ENCODE results near the gene MGAM2. TPM values are rescaled to one million over a fixed set of nuclear protein-coding genes. Genes with fewer than 3 reads are reported as not detected.

MGAM2 gene
- total RNA-seq (2016; rRNA removed; fragmentation: Illumina TruSeq; extraction: Trizol) (not detected in 2 replicates), polyA plus RNA-seq (2011; rRNA removed) (0.21 and 0.29 TPM in 2 replicates), polyA minus RNA-seq (2011; rRNA and poly(A)+ RNA removed; ENCODE audit: low replicate concordance) (0.12 TPM in 1 of 2 replicates, not detected in the other), Bru-seq, nascent RNA (percentile 16 among the genes with signal in this experiment), BruChase-seq, experiment 1, labeled RNA remaining after a 6-hour chase (percentile 23 among the genes with signal in this experiment), BruChase-seq, experiment 2, labeled RNA remaining after a 2-hour chase (percentile 20 among the genes with signal in this experiment)
- total RNA-seq (2016; cell fraction: cytosol; rRNA removed; fragmentation: Illumina TruSeq; extraction: Trizol; ENCODE audit: low read depth): not detected in 2 replicates
- 0.01 and 0.02 TPM in 2 replicates for total RNA-seq (2016; cell fraction: insoluble cytoplasmic fraction; rRNA removed; fragmentation: Illumina TruSeq; extraction: Trizol)
- total RNA-seq (2016; cell fraction: membrane; rRNA removed; fragmentation: Illumina TruSeq; extraction: Trizol): not detected in 2 replicates
- total RNA-seq (2016; cell fraction: nucleus; rRNA removed; fragmentation: Illumina TruSeq; extraction: Trizol): 0.03 and 0.09 TPM in 2 replicates
- 0.01 and 0.08 TPM in 2 replicates for polyA plus RNA-seq (2011; cell fraction: cytosol; rRNA removed)
- polyA plus RNA-seq (2011; cell fraction: nucleus; rRNA removed): 0.37 and 0.47 TPM in 2 replicates
- polyA plus RNA-seq (2012): 0.07 and 0.11 TPM in 2 replicates
- polyA plus RNA-seq (2016; cell fraction: cytosol; fragmentation: Illumina TruSeq; extraction: Trizol; ENCODE audit: low read depth): not detected in 2 replicates
- polyA plus RNA-seq (2016; cell fraction: insoluble cytoplasmic fraction; fragmentation: Illumina TruSeq; extraction: Trizol; ENCODE audit: low read depth): not detected in 2 replicates
- polyA plus RNA-seq (2016; cell fraction: membrane; fragmentation: Illumina TruSeq; extraction: Trizol; ENCODE audit: low read depth): not detected in 2 replicates
- 0.27 TPM in 1 of 2 replicates, not detected in the other for polyA plus RNA-seq (2016; cell fraction: nucleus; fragmentation: Illumina TruSeq; extraction: Trizol; ENCODE audit: insufficient read depth, low read depth)
- polyA minus RNA-seq (2011; cell fraction: cytosol; rRNA and poly(A)+ RNA removed): not detected in 2 replicates
- 0.26 and 0.50 TPM in 2 replicates for polyA minus RNA-seq (2011; cell fraction: nucleus; rRNA and poly(A)+ RNA removed)
- long read RNA-seq, experiment 1: 0 reads
- long read RNA-seq, experiment 2: 0 reads

DNA sequence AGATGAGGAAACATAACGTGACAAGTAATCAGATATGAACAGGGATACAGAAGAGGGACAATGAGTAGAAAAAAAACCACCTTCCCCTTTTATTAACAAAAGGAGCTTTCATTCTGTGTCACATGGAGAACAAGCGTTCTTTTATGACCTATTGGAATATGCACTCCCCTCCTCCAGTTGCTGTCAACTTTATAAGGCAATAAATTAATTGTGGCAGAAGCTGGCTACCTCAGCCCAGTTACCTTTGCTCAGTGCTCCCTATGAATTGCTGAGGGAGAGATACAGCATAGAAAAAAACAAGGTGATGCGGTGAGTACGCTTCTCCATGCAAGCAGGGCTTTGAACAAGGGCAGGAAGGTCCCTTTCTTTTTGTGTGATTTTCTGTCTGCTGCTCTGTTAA lies at the start of gene MGAM2:
MGAM2 (plus strand) TSS at position 220 of the 400 bp plus-strand sequence. CDS start 5,156 bp downstream, outside the sequence.
- DNase-seq (ENCODE audit: low spot score): no peak
- no peaks in the 10 kb centered on the region for H3K27me3 ChIP-seq (ENCODE audit: control insufficient read depth in 1 of 2, insufficient read depth in 2 of 2, low read length in 2 of 2)
- ATAC-seq: no peak
- CTCF ChIA-PET (ENCODE audit: low intra/inter-chr PET ratio, low total read pairs): no interaction called here
- intact Hi-C loops (cut with micrococcal nuclease; ENCODE audit: unreplicated experiment): no loop called here
- no peaks in the 10 kb centered on the region for H3K36me3 ChIP-seq (replicated peaks in 1 of 2; ENCODE audit: control insufficient read depth in 1 of 2, insufficient read depth in 2 of 2, low read length in 2 of 2)
- POLR2A ChIA-PET: no interaction called here
- H3K4me1 ChIP-seq (ENCODE audit: insufficient read depth, low read length): peaks cover 12% of the 10 kb centered on the region
- H3K27ac ChIP-seq (ENCODE audit: extremely low read length, insufficient read depth, low read length): no peak within 1 kb of the TSS
- H3K4me2 ChIP-seq (ENCODE audit: low read depth, low read length): no peak within 1 kb of the TSS
- 33% methylated on average over 4 of the region's 4 CpGs for WGBS (ENCODE audit: low lambda C conversion rate)
- no peak for FAIRE-seq
- TF ChIP-seq, protein P1, sequence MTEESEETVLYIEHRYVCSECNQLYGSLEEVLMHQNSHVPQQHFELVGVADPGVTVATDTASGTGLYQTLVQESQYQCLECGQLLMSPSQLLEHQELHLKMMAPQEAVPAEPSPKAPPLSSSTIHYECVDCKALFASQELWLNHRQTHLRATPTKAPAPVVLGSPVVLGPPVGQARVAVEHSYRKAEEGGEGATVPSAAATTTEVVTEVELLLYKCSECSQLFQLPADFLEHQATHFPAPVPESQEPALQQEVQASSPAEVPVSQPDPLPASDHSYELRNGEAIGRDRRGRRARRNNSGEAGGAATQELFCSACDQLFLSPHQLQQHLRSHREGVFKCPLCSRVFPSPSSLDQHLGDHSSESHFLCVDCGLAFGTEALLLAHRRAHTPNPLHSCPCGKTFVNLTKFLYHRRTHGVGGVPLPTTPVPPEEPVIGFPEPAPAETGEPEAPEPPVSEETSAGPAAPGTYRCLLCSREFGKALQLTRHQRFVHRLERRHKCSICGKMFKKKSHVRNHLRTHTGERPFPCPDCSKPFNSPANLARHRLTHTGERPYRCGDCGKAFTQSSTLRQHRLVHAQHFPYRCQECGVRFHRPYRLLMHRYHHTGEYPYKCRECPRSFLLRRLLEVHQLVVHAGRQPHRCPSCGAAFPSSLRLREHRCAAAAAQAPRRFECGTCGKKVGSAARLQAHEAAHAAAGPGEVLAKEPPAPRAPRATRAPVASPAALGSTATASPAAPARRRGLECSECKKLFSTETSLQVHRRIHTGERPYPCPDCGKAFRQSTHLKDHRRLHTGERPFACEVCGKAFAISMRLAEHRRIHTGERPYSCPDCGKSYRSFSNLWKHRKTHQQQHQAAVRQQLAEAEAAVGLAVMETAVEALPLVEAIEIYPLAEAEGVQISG (CRISPR knock-in tag; IDR thresholded peaks at IDR 0.05): no peak
- TF ChIP-seq SNAPC2 (CRISPR knock-in tag; IDR thresholded peaks at IDR 0.05): no peak
- no peak for TF ChIP-seq KDM5B (CRISPR knock-in tag; IDR thresholded peaks at IDR 0.05; ENCODE audit: borderline replicate concordance)
- no peak for TF ChIP-seq IRX3 (CRISPR knock-in tag; IDR thresholded peaks at IDR 0.05; ENCODE audit: borderline replicate concordance, low read depth)
- TF ChIP-seq ZNF382 (CRISPR knock-in tag; IDR thresholded peaks at IDR 0.05; ENCODE audit: borderline replicate concordance): no peak
- TF ChIP-seq ZNF703 (CRISPR knock-in tag; IDR thresholded peaks at IDR 0.05; ENCODE audit: borderline replicate concordance): no peak
- no peak for TF ChIP-seq NR2C2 (CRISPR knock-in tag; IDR thresholded peaks at IDR 0.05; ENCODE audit: borderline replicate concordance)
- no peak for TF ChIP-seq ZBTB38 (CRISPR knock-in tag; IDR thresholded peaks at IDR 0.05)
- TF ChIP-seq, protein P2, sequence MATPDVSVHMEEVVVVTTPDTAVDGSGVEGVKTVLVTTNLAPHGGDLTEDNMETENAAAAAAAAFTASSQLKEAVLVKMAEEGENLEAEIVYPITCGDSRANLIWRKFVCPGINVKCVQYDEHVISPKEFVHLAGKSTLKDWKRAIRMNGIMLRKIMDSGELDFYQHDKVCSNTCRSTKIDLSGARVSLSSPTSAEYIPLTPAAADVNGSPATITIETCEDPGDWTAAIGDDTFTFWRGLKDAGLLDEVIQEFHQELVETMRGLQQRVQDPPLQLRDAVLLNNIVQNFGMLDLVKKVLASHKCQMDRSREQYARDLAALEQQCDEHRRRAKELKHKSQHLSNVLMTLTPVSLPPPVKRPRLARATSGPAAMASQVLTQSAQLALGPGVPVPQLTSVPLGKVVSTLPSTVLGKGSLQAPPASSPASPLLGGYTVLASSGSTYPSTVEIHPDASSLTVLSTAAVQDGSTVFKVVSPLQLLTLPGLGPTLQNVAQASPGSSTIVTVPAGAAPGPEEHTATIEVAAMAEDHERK (CRISPR knock-in tag; IDR thresholded peaks at IDR 0.05; ENCODE audit: low read depth): no peak
- TF ChIP-seq ZNF652 (CRISPR knock-in tag; IDR thresholded peaks at IDR 0.05; ENCODE audit: borderline replicate concordance, low read depth): no peak
- TF ChIP-seq ZSCAN20 (CRISPR knock-in tag; IDR thresholded peaks at IDR 0.05; ENCODE audit: borderline replicate concordance): no peak
- no peak for TF ChIP-seq ZNF570 (CRISPR knock-in tag; IDR thresholded peaks at IDR 0.05; ENCODE audit: borderline replicate concordance)
- TF ChIP-seq ZNF713 (CRISPR knock-in tag; IDR thresholded peaks at IDR 0.05): no peak
- H3K9me3 ChIP-seq (ENCODE audit: low read length): no peaks in the 10 kb centered on the region
- no peak within 1 kb of the TSS for H3K4me3 ChIP-seq (replicated peaks in 1 of 3; ENCODE audit: insufficient read depth in 1 of 3, low read depth in 2 of 3, low read length in 3 of 3)
- no TSS peak for BruUV-seq (replicated peaks)
- H3K79me2 ChIP-seq (ENCODE audit: insufficient read depth, low read length): no peaks in the 10 kb centered on the region
- no peaks in the 10 kb centered on the region for H4K20me1 ChIP-seq (ENCODE audit: insufficient read depth, low read length)
- no peak within 1 kb of the TSS for H3K9ac ChIP-seq (ENCODE audit: insufficient read depth, low read depth, low read length)
- in situ Hi-C loops (cut with HindIII; ENCODE audit: extremely low pct_ligation_motif_present, low pct_unique_long_range_greater_than_20kb): no loop called here
- H2AFZ ChIP-seq (ENCODE audit: low read length): no peak within 1 kb of the TSS
